Stomach (tissue), 4 donors: Measurements from ENCODE around the gene HEBP1.

ENCODE experiments used
- POLR2A ChIP-seq, 4 donors: fragments of 450-650 bp; IDR thresholded peaks; one replicate each; pipeline ENCODE4 v1.6.1; 2016; ENCODE audit warnings: antibody characterized with exemption in 4 of 4, control low read depth in 2 of 4, mild to moderate bottlenecking in 1 of 4, moderate library complexity in 1 of 4
- TF ChIP-seq, protein P1 (sequence below), 7 experiments: fragments of 450-650 bp in 4 of 7; fragments of 200-600 bp in 3 of 7; sonication (generic) in 3 of 7; IDR thresholded peaks; one replicate each; pipeline ENCODE4 v1.5.1; 2016 to 2019; ENCODE audit warnings: antibody characterized with exemption in 7 of 7, control low read depth in 2 of 7, mild to moderate bottlenecking in 1 of 7

DNA sequence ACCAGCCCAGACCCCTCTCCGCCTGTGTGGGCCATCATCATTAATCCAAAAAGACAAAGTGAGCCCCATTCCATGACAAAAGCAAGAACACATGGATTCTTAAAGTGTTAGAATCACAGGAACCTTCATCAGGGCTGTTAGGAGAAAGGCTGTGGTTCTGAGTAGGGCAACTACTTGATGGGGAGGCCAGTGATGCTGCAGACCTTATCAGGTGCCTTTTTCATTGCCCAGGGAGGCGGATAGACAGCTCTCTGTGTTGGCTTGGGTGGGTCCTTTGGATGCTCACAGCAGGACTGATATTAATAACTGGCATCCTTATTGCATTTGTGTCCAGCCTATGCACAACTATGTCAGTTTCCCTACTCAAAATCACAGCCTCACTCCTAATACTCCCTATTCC lies 2.3 kb downstream of the HEBP1 start:
- TF ChIP-seq POLR2A (IDR thresholded peaks at IDR 0.05), result no peak
- TF ChIP-seq, protein P1, sequence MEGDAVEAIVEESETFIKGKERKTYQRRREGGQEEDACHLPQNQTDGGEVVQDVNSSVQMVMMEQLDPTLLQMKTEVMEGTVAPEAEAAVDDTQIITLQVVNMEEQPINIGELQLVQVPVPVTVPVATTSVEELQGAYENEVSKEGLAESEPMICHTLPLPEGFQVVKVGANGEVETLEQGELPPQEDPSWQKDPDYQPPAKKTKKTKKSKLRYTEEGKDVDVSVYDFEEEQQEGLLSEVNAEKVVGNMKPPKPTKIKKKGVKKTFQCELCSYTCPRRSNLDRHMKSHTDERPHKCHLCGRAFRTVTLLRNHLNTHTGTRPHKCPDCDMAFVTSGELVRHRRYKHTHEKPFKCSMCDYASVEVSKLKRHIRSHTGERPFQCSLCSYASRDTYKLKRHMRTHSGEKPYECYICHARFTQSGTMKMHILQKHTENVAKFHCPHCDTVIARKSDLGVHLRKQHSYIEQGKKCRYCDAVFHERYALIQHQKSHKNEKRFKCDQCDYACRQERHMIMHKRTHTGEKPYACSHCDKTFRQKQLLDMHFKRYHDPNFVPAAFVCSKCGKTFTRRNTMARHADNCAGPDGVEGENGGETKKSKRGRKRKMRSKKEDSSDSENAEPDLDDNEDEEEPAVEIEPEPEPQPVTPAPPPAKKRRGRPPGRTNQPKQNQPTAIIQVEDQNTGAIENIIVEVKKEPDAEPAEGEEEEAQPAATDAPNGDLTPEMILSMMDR (IDR thresholded peaks at IDR 0.05), result no peak
